Activated CD4-positive, alpha-beta T cell treated with anti-CD3 and anti-CD28 coated beads, Interleukin-2, Interleukin-4, amounts not matched to agents 100 ng/mL and 50 ng/mL, durations not matched to agents 16 hours and 8 hours (primary cell): Measurements from ENCODE around the gene FUT9.

Experiments
- DNase-seq: peaks from one replicate; pipeline ENCODE4 v3.0.0-alpha.2; 2020; ENCODE audit warnings: low spot score

FUT9 gene

DNA sequence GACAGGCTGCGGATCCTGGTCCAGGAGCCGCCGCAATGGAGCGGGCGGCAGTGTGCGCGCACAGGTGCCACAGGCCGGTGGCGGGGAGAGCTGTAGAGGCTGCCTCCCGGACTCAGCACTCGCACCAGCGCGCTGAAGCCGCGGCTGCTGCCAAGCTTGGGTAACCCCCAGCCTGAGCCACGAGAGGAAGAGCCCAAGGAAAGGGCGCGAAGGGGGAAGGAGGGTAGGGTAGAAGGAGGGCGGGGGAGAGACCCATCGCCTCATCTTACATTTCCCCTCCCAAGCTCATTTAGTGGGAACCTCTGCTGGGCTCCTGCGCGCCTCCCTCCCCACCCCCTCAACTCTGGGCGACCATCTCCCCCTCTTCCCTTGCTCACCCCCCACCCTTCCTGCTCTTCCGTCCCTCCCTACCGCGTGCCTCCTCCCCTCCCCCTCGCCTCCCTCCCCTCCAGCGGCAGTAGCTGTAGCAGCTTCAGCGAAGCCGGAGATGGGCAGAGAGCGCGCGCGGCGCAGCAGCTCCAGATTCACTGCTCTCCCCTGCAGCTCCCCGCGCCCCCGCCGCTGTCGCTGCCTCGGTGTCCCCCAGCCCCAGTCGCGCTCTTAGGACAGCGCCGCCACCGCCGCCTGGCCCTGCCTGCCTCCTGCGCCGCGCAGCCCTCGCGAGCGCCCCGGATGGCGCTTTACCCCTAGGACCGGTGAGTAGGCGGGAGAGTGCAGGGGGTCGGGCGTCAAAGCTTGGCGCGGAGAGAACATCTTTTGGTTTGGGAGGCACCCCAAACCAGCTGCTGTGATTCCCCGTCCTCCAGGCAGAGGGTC is at the start of gene FUT9:
Gene FUT9, plus strand, starts transcription at position 457 of the 816 bp plus-strand sequence. CDS start 187,182 bp downstream, outside the sequence.
- DNase-seq, result no peak

DNA sequence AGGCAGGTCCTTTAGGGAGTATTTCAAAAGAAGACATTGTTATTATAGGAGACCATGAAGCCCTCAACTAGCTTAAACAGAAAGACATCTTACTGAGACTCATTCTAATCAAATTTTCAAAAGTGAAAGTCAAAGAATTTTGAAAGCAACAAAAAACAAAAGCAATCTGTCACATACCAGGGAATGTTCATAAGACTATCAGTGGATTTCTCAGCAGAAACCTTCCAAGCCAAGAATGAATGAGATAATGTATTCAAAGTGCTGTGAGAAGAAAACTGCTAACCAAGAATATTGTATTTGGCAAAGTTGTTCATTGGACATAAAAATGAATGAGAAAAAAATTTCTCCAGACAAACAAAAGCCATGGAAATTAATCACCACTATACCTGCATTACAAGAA is 48.2 kb upstream of the FUT9 start:
- no peak for DNase-seq

DNA sequence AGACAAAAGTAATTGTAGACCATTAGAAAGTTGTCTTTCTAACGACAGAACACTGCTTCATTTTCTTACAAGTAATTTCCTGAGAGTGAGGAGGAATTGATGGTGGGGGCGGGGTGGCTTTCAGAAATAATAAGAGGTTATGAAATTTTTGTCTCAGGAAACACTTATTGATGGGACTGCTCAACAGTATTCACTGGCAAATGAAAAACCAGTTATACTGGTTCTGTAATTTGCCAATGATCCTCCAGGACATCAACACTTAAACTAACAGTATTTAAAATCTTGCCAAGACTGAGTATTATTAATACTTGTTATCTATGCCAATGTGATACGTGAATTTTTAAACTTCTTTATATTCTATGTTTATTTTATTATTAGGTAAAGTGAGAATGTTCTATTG is 41.8 kb upstream of the FUT9 start:
- no peak for DNase-seq

DNA sequence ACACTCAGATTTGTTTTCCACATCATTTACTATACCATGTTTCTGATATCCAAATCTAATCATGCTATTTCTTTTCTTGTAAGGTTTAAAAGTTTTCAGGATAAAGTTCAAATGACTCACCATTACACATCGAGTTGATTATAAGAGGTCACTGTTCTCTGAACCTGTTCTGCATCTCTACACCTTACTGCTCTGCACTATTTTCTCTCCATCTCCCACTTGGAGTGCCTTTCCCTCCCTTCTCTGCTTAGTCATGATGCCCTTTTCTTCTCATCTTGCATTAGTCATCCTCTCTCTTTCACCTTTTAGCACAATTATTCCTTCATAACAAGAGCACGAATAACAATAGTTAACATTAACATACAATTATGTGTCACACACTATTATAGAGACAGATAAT is 37.5 kb upstream of the FUT9 start:
- DNase-seq, result no peak

DNA sequence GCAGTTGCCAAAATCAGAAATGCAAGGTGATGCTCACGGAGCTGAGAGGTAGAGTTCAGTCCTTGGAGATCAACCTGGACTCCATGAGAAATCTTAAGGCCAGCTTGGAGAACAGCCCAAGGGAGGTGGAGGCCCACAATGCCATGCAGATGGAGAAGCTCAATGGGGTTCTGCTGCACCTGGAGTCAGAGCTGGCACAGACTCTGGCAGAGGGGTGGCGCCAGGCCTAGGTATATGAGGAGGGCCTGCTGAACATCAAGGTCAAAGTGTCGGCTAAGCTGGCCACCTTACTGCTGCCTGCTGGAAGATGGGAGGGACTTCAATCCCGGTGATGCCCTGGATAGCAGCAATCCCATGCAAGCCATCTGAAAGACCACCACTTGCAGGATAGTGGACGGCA is 23.9 kb upstream of the FUT9 start:
- DNase-seq, result no peak

DNA sequence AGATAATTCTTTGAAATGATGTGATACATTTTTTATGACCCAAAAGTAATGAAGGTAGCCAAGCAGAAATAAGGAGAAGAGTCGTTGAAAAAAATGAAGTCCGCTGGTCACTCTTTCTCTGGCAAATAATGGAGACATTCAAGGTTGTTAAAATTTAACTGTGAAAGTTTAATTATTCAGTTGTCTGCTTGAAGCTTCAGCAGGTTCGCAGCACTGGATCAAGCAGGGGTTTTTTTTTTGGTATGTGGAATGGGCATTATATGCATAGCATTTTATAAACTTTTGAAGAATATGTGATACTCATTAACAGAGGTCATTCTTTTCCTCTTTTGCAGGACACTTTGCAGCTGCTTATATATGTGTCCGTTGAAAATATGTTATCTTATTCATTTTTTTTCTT is 21.6 kb upstream of the FUT9 start:
- no peak for DNase-seq

DNA sequence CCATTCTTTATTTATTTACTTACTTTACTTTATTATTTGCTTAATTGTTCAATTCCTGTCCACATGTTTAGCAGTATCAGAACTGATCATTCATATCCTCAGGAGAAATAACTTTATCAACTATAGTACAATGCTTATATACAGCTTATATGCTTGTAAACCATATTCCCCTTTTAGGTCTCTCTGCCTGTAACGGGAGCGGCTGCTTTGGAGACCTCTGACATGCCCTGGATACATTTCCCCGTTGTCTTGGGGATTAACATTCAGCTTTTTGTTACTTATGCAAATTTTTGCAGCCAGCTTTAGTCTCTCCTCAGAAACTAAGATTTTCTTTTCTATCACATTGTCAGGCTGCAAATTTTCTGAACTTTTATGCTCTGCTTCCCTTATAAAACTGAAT is 17.6 kb upstream of the FUT9 start:
- DNase-seq, result no peak

DNA sequence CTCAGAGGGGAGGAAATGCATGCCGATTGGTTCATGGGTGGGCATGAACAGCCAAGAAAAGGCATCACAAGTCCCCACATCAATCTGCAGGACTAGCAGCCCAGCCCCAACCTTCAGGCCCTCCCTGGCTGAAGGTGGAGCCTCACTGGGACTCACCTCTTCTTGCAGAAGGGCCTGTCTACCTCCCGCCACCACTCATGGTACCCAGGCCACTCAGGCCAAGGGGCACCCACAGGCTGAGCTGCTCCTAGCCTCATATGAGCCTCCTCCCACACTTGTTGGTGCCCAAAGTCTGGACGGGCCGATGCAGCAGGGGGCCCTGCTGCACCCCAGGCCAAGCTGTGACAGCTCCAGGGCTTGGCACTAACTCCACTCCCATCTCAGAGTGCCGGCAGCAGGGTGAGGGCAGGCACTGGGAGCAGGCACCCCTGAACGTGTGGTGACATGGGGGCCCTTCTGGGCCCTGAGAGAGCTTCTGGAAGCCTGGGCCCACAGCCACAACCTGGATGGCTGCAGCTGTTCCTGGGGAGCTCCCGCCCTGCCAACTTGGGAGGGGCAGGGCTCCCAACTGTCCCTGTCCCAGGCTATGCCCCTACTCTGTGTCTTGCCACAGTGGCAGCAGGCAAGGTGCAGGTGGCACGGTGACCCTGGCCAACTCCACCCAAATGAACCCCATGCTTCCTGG is 13.7 kb upstream of the FUT9 start:
- no peak for DNase-seq

DNA sequence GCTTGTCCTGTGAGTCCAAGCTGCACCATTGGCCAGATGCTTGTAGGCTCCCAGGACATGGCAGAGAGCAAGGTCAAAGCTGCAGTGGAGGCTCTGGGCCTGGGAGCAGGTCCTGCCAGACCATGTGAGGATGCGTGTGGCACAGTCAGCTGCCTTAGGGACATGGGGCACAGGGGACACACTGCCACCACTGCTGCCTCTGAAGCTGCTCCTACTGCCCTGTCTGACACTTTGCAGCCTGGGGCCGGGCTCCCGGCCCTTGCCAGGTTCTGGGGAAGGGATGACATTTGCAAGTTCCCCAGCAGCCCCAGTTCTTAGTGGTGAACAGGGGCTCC is 13.2 kb upstream of the FUT9 start:
- DNase-seq, result no peak

DNA sequence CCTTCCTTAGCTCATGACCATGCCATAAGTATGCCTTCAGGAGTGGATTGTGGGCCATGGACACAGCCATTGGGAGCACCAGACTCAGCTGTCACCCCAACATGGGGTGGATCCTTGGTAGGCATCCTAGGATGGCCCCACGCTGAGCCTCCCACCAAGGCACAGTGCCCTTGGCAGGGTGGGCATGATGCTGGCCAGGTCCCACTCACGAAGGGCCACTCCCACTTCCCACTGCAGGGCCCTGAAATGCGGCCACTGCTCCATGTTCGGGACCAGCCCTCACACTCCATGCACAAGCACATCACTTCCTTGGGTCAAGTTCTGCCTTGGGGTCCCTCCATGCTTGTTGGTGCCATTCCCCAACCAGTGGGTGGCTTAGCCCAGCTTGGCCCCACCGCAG is 12.9 kb upstream of the FUT9 start:
- DNase-seq, result no peak

DNA sequence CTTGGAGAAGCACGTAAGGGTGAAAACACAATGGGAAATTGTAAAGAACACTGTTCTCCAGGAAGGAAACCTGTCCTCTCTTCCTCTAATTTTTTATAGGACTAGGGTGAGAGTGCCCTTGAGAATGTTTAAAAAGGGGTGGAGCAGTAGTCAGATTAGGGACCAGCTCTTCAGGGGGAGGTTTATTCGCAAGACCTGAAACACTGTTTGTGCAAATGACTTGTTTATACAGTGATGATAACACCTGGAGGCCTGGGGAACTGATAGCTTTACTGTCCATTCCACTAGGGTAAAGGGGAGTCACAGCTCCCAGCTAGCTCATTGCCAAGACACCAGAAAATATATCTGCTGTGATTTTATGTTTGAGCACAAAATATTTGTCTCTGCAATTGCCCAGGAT is 8.1 kb upstream of the FUT9 start:
- no peak for DNase-seq

DNA sequence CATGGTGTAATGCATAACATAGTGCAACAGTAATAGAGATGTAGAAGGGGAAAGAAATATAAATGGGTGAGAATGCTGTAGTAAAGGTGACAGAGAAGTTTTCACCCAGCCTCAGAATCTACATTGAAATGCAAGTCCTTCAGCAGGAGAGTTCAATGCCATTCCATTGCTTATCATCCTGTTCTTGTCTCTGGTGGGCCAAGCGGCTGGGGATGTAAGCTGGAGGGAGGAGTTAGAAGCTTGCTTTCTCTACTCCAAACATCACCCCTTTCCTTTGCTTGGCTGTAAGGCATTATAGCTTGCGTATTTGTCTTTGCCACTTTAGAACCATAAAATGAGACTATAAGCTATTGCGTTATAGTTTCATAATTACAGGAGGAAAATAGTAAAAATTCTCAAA is 2.2 kb upstream of the FUT9 start:
- no peak for DNase-seq

DNA sequence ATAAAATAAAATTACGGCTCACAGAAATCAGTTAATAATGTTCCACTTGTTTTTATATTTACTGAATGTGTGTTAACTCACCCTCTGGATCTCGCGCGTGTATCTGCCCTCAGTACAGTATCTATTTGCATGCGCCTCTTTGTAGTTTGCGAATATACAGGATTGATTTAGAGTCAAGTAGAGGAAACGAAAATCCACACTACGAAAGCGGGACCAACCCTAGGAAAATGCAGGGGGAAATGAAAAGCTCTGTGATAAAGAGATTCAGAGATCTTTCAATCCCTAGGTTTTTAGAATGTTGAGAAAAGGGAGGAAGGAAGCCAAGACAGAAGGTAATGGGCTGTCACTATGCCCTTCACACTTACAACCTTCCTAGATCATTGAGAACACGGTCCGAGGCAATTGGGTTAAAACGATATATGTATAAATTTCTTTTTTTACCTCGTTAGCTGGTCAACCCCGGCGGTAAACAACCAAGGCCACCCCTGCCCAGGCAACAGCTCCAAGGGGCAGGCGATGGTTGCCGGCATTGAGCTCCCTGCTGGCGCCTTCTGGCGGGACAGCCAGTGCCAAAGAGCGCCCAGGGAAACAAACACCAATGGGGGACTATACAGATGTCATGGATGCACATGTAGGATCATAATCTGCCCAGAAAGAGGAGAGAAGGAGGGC is 792 bp upstream of the FUT9 start:
- DNase-seq, result no peak

DNA sequence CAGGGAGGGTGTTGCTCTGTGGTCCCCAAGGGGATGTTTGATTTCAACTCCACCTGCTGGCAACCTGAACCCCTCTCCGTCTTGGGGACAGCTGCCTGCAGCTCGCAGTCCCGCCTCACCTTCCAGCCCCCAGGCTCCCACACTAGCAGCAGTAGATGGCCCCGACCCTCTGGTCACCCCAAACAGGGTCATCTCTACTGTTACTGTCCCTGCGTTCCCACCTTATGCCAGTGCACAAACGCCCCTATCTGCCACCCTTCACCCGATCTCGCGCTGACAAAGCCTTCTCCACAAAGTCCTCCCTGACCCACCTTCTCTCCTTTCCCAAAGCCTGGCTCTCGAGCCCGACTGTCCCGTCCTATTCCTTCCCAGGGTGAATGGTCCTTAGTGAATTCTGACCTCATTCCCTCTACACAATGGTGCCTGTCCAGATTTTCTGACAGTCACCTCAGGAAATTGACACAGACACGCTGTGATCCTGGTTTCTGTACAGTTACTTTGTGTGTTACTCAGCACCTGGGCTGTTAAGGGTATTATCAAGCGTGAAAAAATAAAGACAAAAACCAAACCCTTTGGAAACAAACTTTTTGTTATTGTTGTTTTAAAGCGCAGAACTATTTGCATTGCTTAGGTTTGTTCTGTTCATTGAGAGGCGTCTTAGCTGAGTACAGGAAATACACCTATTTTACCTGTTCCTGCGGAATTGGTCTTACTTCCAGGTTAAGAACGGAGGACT is 728 bp downstream of the FUT9 start:
- no peak for DNase-seq

DNA sequence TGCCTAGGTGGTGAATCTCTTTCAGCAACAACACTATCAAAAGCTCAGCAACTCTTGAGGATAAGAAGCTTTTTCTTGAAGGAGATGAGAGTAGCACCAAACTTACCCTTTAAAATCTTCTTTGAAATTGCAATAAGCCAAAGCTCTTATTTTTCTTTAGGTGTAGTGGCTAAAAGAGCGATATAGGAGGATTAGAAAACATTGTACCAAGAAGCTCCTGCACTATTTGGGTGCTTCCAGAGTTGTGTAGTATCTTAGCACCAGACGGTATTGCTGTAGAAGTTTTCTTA is 1.2 kb downstream of the FUT9 start:
- no peak for DNase-seq

DNA sequence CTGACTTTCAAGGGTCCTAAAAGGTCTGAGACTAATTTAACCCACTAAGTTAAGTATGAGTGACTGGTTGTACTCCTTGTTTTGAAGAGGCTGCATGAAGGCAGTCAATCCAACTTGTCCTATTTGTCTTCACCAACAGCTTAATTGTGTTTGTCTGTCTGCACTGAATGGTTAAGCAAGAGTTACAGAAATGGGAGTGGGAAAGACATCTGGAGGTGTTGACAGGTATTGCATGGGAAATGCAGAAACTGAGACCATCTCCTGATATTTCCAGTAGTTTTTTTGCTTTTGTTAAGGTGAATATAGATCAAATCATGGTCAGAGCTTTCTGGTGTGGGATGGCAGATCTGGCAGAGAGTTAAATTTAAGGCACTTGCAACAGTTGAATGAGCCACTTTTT is 6.5 kb downstream of the FUT9 start:
- DNase-seq, result no peak

DNA sequence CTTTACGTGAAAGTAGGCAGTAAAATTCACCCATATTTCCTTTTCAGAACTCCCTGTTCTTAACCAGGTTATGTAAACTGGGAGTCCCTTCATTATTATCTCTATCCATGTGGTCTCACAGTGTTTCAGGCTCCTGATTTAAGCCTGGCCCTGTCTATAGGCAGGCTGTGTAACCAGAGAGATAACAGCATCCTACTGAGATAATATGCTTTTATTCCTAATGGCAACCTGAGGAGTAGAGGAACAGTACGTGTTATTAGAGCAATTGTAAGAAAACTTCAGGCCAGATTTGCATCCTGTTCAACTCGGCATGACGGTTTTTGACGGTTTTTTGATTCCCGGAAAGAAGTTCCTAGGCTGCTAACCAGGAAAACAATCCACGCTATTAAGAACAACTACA is 16.9 kb downstream of the FUT9 start:
- DNase-seq, result no peak

DNA sequence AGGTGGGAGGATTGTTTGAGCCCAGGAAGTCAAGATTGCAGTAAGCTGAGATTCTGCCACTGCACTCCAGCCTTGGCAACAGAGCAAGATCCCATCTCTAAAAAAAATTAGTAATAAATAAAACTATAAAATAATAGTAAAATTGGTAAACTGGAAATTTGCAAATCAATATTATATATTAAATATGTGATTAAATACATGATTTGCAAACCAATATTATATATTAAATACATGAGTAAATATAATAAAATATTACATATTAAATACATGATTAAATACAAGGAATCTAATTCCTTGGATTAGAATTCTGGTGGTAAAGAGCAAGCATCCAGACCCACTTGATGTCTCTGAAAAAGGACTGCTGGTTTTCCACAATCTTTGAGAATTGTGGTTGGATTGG is 35.8 kb downstream of the FUT9 start:
- DNase-seq, result no peak

DNA sequence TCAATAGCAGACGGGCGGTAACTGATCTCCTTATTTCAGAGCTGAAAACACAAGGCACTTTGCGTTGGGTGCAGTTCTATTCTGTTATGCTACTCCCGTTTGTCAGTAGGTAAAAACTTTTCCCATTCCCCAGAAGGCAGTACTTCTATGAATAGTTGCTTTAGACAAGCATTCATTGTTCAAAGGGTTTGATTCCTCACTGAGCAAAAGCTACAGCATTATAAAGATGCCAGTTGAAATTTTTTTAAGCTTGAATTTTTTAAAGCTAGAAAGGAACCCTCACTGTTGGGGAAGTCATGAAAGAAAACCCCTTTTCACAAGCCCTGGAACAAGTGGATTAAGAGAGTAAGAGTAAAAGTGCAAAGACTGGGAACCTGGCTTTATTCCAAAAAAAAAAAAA is 42.3 kb downstream of the FUT9 start:
- DNase-seq, result no peak

DNA sequence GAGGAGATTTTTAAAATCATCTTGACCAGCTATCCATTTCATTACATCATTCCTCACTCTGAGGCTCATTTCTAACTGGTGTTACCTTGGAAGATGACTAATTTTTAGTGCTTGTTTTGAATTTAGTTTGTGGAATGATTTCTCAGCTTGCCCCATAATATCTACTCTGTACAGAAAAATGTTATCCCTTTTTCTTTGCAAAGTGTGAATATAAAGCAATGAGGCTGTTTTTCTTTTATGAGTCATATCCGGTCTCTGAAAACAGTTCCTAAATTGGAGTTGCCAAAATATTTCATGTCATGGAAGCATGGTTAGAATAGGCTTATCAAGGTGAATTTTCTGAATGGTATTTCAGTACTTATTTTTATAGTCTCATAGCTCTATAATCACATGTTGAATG is 43.8 kb downstream of the FUT9 start:
- no peak for DNase-seq

DNA sequence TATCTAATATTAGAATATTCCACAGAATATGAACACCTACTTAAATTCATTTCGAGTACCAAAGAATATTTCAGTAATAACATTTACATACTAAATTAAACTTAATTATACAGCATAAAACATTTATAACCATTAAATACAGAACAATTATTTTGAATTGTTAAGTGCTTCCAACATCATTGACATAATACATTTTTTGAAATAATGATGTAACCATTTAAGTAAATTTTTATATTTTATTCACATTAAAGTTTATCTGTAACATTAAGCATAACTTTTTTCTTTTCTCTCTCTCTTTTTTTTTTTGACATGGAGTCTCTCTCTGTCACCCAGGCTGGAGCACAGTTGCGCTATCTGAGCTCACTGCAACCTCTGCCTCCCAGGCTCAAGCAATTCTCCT is 44.5 kb downstream of the FUT9 start:
- no peak for DNase-seq

DNA sequence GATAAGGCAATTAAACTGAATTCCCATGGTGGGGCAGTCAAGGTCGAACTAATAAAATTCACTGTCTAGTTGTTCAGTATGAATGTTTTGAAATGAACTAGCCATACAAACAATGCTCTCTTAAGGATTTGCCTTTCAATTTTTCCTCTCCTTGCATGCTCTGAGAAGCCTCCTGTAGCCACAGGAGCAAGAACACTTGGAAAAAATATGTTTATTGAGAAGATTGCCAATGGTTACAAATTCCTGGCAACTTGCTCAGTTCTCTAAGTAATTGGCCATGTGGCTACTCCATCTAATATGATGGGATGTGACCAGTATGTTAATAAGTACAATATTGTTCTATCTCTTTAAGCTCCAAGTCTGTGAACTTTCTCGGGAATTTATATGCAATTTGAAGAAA is 49.4 kb downstream of the FUT9 start:
- no peak for DNase-seq

DNA sequence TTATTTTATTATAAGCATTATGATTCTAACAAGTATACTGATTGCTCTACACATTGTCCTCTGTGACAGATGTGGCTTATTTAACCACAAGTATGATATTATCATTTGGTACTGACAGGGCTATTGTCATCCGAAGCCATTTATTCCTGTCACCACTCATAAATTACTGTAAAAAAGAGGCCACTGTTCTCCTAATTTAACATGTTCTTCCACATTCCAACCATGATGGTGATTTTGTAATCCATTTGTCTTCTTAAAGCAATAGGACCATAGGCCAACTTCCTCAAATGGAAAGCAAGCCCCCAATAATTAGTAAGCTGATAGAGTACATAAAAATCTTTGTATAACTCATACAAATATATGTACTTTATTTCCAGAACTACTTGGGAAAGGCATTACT is 50.6 kb downstream of the FUT9 start:
- no peak for DNase-seq
